ENCODE data around the gene ACYP2.

GRCh38 chr2:54289917-54290316 is 174.5 kb downstream of the ACYP2 start:
- TF ChIP-seq CTCF (IDR thresholded peaks at IDR 0.05; ENCODE audit: borderline replicate concordance, extremely low read depth, low read length, poor library complexity, severe bottlenecking), result no peak
- no peak for TF ChIP-seq EZH2 (IDR thresholded peaks at IDR 0.05; ENCODE audit: borderline replicate concordance, low read depth, low read length, severe bottlenecking)

Measured in DND-41 (cell line).